K562 (cell line): ENCODE data around the gene SHFL. TPM values are rescaled to one million over a fixed set of nuclear protein-coding genes. Genes with fewer than 3 reads are reported as not detected.

Experiments
- CCNT2 ChIP-seq: IDR thresholded peaks from 2 replicates; pipeline ENCODE4 v1.6.1; 2011; ENCODE audit warnings: borderline replicate concordance, low read depth, mild to moderate bottlenecking, moderate library complexity, mixed read lengths, low read length; ENCODE audit not compliant: insufficient read length; ENCODE audit errors: extremely low read depth
- CSDE1 ChIP-seq, 2 experiments: fragments of 450-650 bp; IDR thresholded peaks; 2 replicates each; pipeline ENCODE4 v1.6.1; 2016; ENCODE audit warnings: mild to moderate bottlenecking in 1 of 2
- DIDO1 ChIP-seq: fragments of 450-650 bp; IDR thresholded peaks from 2 replicates; pipeline ENCODE4 v1.6.1; 2016; ENCODE audit warnings: low read depth, missing biosample characterization, missing genetic modification characterization
- FOXK2 ChIP-seq, 2 experiments: fragments of 450-650 bp; IDR thresholded peaks in 1 of 2; conservative IDR thresholded peaks in 1 of 2; 2 replicates each; pipeline ENCODE4 v1.6.1; 2016; ENCODE audit warnings: low read depth in 2 of 2, mild to moderate bottlenecking in 1 of 2
- MIER1 ChIP-seq: fragments of 450-650 bp; IDR thresholded peaks from 2 replicates; pipeline ENCODE4 v1.6.1; 2016; ENCODE audit warnings: antibody characterized with exemption, mild to moderate bottlenecking, low read depth
- MYC ChIP-seq, 2 experiments: fragments of 250-450 bp in 1 of 2; sonication (Bioruptor Pico) in 1 of 2; IDR thresholded peaks; 2 replicates each; pipeline versions ENCODE4 v1.5.1 to v1.6.1; 2012 to 2021; ENCODE audit warnings: low read depth in 2 of 2, borderline replicate concordance in 1 of 2, improper control_type of control experiment in 1 of 2, low read length in 1 of 2, mild to moderate bottlenecking in 1 of 2, moderate library complexity in 1 of 2
- NEUROD1 ChIP-seq: fragments of 150-350 bp; IDR thresholded peaks from 2 replicates; pipeline ENCODE4 v1.6.1; 2014; ENCODE audit warnings: borderline replicate concordance, low read length, low read depth; ENCODE audit not compliant: partially characterized antibody
- NFATC3 ChIP-seq: fragments of 450-650 bp; IDR thresholded peaks from 2 replicates; pipeline ENCODE4 v1.6.1; 2017; ENCODE audit warnings: mild to moderate bottlenecking
- NFXL1 ChIP-seq: fragments of 450-650 bp; formaldehyde crosslinking; IDR thresholded peaks from 2 replicates; pipeline ENCODE4 v1.4.0; 2021; ENCODE audit warnings: mild to moderate bottlenecking
- PHB ChIP-seq: fragments of 250-450 bp; sonication (Bioruptor Pico); IDR thresholded peaks from 2 replicates; pipeline ENCODE4 v1.5.0; 2021
- PHF21A ChIP-seq: fragments of 450-650 bp; IDR thresholded peaks from 2 replicates; pipeline ENCODE4 v1.6.1; 2017; ENCODE audit warnings: low read depth, borderline replicate concordance
- POLR3A ChIP-seq: IDR thresholded peaks from 2 replicates; pipeline ENCODE4 v1.6.1; 2011; ENCODE audit warnings: borderline replicate concordance, mild to moderate bottlenecking, moderate library complexity; ENCODE audit not compliant: insufficient read length, insufficient read depth; ENCODE audit errors: extremely low read depth
- PTRF ChIP-seq: fragments of 450-650 bp; IDR thresholded peaks from 2 replicates; pipeline ENCODE4 v1.6.1; 2016; ENCODE audit warnings: mild to moderate bottlenecking, missing genetic modification characterization, missing compliant biosample characterization
- PYGO2 ChIP-seq: fragments of 450-650 bp; IDR thresholded peaks from 2 replicates; pipeline ENCODE4 v1.6.1; 2016; ENCODE audit warnings: mild to moderate bottlenecking, missing genetic modification characterization, moderate library complexity, missing compliant biosample characterization
- RBBP5 ChIP-seq: fragments of 200-600 bp; sonication (generic); IDR thresholded peaks from 2 replicates; pipeline ENCODE4 v1.6.1; 2012; ENCODE audit warnings: borderline replicate concordance, mild to moderate bottlenecking, low read length, control low read depth, inconsistent platforms; ENCODE audit not compliant: insufficient read depth, poor library complexity, severe bottlenecking
- RBM15 ChIP-seq: fragments of 200-400 bp; formaldehyde crosslinking; IDR thresholded peaks from 2 replicates; pipeline ENCODE4 v1.6.1; 2018; ENCODE audit warnings: mild to moderate bottlenecking, low read length, moderate library complexity; ENCODE audit not compliant: insufficient read depth
- SMARCE1 ChIP-seq: fragments of 450-650 bp; IDR thresholded peaks from 2 replicates; pipeline ENCODE4 v1.7.1; 2016; ENCODE audit warnings: mild to moderate bottlenecking
- XRCC5 ChIP-seq: fragments of 200-400 bp; formaldehyde crosslinking; IDR thresholded peaks from 2 replicates; pipeline ENCODE4 v1.6.1; 2017; ENCODE audit warnings: low read depth, mild to moderate bottlenecking, low read length
- ZFP1 ChIP-seq: fragments of 450-650 bp; formaldehyde crosslinking; IDR thresholded peaks from 2 replicates; pipeline ENCODE4 v1.4.0; 2020; ENCODE audit warnings: mild to moderate bottlenecking, mixed read lengths
- ZNF133 ChIP-seq: fragments of 250-450 bp; sonication (Bioruptor Pico); IDR thresholded peaks from 2 replicates; pipeline ENCODE4 v1.4.0; 2020; ENCODE audit warnings: mild to moderate bottlenecking
- ZNF217 ChIP-seq: sonication (generic); formaldehyde crosslinking; IDR thresholded peaks from 2 replicates; pipeline ENCODE4 v1.8.0; 2022; ENCODE audit warnings: mild to moderate bottlenecking, missing genetic modification reagents
- ZNF253 ChIP-seq: fragments of 250-450 bp; sonication (Bioruptor Pico); conservative IDR thresholded peaks from 2 replicates; pipeline ENCODE4 v1.6.1; 2021; ENCODE audit warnings: mild to moderate bottlenecking
- polyA plus RNA-seq, 8 experiments: library from polyadenylated mRNA; depleted of rRNA in 4 of 8; stranded (reverse) in 5 of 8; unstranded in 3 of 8; fragments of >200 nt; fragmentation: Nextera tagmentation in 2 of 8; fragmentation: Illumina TruSeq in 1 of 8; extraction: Ambion mirVana in 2 of 8; extraction: Trizol in 1 of 8; gene quantifications; 2 replicates each; pipeline versions ENCODE4 v1.2.1 to v1.2.3, GENCODE V29; 2011 to 2014; ENCODE audit warnings: inconsistent platforms in 1 of 8, missing spikeins in 1 of 8
- total RNA-seq, 7 experiments: library from RNA; depleted of rRNA in 6 of 7; stranded (reverse); fragments of >200 nt in 6 of 7; fragmentation: Illumina TruSeq in 2 of 7; extraction: Trizol in 2 of 7; gene quantifications; 2 replicates each; pipeline versions ENCODE4 v1.2.1 to v1.2.3, GENCODE V29; 2011 to 2021; ENCODE audit warnings: low replicate concordance in 1 of 7
- TF ChIP-seq, protein P1 (sequence below): fragments of 250-450 bp; sonication (Bioruptor Pico); IDR thresholded peaks from 2 replicates; pipeline ENCODE4 v1.8.0; 2022; ENCODE audit warnings: inconsistent platforms
- TF ChIP-seq, protein P2 (sequence below): fragments of 250-450 bp; sonication (Bioruptor Pico); IDR thresholded peaks from 2 replicates; pipeline ENCODE4 v1.5.0; 2020; ENCODE audit warnings: mild to moderate bottlenecking
- TF ChIP-seq, protein P3 (sequence below): fragments of 150-350 bp; conservative IDR thresholded peaks from 2 replicates; pipeline ENCODE4 v1.6.1; 2014; ENCODE audit warnings: low read length

The SHFL gene
- total and polyA plus RNA-seq, 9 of the 15 experiments (the other 6 are each of a cell fraction or from before 2014, with no cell fraction given): 1.5 to 25.7 (median 13.0) TPM

DNA sequence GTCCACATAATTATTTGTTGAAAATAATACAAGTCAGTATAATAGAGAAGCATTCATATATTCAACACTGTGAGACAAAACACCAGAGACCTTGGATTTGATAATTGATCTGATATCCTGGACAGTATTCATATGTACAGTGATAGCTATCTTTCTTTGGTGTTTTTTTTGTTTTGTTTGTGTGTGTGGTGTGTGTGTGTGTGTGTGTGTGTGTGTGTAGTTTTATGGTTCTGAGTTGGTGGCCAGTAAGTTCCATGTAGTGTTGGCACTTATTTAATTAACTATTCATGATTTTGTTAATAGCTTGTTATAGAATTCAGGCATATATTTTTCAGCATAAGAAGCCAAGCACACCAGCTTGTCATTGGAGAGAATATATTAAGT lies 18.0 kb downstream of the SHFL start (continued):
- TF ChIP-seq, protein P1, sequence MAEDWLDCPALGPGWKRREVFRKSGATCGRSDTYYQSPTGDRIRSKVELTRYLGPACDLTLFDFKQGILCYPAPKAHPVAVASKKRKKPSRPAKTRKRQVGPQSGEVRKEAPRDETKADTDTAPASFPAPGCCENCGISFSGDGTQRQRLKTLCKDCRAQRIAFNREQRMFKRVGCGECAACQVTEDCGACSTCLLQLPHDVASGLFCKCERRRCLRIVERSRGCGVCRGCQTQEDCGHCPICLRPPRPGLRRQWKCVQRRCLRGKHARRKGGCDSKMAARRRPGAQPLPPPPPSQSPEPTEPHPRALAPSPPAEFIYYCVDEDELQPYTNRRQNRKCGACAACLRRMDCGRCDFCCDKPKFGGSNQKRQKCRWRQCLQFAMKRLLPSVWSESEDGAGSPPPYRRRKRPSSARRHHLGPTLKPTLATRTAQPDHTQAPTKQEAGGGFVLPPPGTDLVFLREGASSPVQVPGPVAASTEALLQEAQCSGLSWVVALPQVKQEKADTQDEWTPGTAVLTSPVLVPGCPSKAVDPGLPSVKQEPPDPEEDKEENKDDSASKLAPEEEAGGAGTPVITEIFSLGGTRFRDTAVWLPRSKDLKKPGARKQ (CRISPR knock-in tag): no peak
- TF ChIP-seq PYGO2 (tag) (no peak), RBM15 (no peak), ZNF253 (CRISPR knock-in tag) (no peak), MIER1 (no peak), CCNT2 (no peak), NEUROD1 (no peak), MYC (IDR thresholded peaks at IDR 0.05; ENCODE audit: low read depth, low read length) (no peak), MYC (CRISPR knock-in tag; IDR thresholded peaks at IDR 0.05; ENCODE audit: borderline replicate concordance, low read depth) (no peak), ZNF133 (no peak), PHF21A (no peak), ZFP1 (CRISPR knock-in tag) (no peak), RBBP5 (no peak), SMARCE1 (no peak), CSDE1 (IDR thresholded peaks at IDR 0.05) (no peak), ZNF217 (CRISPR knock-in tag) (no peak), DIDO1 (tag) (no peak), NFATC3 (no peak), PTRF (tag) (no peak), NFXL1 (CRISPR knock-in tag) (no peak), FOXK2 (conservative IDR thresholded peaks at IDR 0.05 in 1 of 2, IDR thresholded peaks at IDR 0.05 in 1 of 2; ENCODE audit: low read depth in 2 of 2) (0 out of 4 replicates have a peak, but pooled peaks of 1 of the 2 experiments have one; percentile 4), PHB (CRISPR knock-in tag) (no peak), POLR3A (no peak), XRCC5 (no peak)
- TF ChIP-seq, protein P2, sequence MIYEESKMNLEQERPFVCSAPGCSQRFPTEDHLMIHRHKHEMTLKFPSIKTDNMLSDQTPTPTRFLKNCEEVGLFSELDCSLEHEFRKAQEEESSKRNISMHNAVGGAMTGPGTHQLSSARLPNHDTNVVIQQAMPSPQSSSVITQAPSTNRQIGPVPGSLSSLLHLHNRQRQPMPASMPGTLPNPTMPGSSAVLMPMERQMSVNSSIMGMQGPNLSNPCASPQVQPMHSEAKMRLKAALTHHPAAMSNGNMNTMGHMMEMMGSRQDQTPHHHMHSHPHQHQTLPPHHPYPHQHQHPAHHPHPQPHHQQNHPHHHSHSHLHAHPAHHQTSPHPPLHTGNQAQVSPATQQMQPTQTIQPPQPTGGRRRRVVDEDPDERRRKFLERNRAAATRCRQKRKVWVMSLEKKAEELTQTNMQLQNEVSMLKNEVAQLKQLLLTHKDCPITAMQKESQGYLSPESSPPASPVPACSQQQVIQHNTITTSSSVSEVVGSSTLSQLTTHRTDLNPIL (CRISPR knock-in tag): no peak
- TF ChIP-seq, protein P3, sequence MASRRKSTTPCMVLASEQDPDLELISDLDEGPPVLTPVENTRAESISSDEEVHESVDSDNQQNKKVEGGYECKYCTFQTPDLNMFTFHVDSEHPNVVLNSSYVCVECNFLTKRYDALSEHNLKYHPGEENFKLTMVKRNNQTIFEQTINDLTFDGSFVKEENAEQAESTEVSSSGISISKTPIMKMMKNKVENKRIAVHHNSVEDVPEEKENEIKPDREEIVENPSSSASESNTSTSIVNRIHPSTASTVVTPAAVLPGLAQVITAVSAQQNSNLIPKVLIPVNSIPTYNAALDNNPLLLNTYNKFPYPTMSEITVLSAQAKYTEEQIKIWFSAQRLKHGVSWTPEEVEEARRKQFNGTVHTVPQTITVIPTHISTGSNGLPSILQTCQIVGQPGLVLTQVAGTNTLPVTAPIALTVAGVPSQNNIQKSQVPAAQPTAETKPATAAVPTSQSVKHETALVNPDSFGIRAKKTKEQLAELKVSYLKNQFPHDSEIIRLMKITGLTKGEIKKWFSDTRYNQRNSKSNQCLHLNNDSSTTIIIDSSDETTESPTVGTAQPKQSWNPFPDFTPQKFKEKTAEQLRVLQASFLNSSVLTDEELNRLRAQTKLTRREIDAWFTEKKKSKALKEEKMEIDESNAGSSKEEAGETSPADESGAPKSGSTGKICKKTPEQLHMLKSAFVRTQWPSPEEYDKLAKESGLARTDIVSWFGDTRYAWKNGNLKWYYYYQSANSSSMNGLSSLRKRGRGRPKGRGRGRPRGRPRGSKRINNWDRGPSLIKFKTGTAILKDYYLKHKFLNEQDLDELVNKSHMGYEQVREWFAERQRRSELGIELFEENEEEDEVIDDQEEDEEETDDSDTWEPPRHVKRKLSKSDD: no peak
